Measurements from ENCODE around the gene SDSL.
A peak's percentile ranks its signal among the peaks of the same experiment; 100 is the strongest.

Gene SDSL

GRCh38 chr12:113422030-113422885 lies at the start of gene SDSL:
TSS of gene SDSL (plus strand) at chr12:113422380. CDS start at chr12:113427983, 5,603 bp downstream.
- DNase-seq, result peak; percentile 16

GRCh38 chr12:113373440-113373839 lies 48.7 kb upstream of the SDSL start:
- DNase-seq, result no peak

- DNase-seq, result no peak
Measured at GRCh38 chr12:113373969-113374368, 48.2 kb upstream of the SDSL start.

- no peak for DNase-seq
Measured at GRCh38 chr12:113374823-113375428, 47.3 kb upstream of the SDSL start.

- DNase-seq, result no peak
Measured at GRCh38 chr12:113378291-113378690, 43.9 kb upstream of the SDSL start.

GRCh38 chr12:113381220-113381619 lies 41.0 kb upstream of the SDSL start:
- DNase-seq, result no peak

- no peak for DNase-seq
Measured at GRCh38 chr12:113382206-113382605, 40.0 kb upstream of the SDSL start.

- no peak for DNase-seq
Measured at GRCh38 chr12:113384778-113385177, 37.4 kb upstream of the SDSL start.

GRCh38 chr12:113385282-113385882 lies 36.8 kb upstream of the SDSL start:
- no peak for DNase-seq

- DNase-seq, result no peak
Measured at GRCh38 chr12:113386866-113387566, 35.2 kb upstream of the SDSL start.

- DNase-seq, result no peak
Measured at GRCh38 chr12:113387631-113388030, 34.5 kb upstream of the SDSL start.

- no peak for DNase-seq
Measured at GRCh38 chr12:113388351-113388750, 33.8 kb upstream of the SDSL start.

- no peak for DNase-seq
Measured at GRCh38 chr12:113390064-113391043, 31.8 kb upstream of the SDSL start.

GRCh38 chr12:113391145-113391544 lies 31.0 kb upstream of the SDSL start:
- DNase-seq, result no peak

- DNase-seq, result no peak
Measured at GRCh38 chr12:113391650-113392337, 30.4 kb upstream of the SDSL start.

GRCh38 chr12:113392520-113392919 lies 29.7 kb upstream of the SDSL start:
- DNase-seq, result no peak

GRCh38 chr12:113392988-113393579 lies 29.1 kb upstream of the SDSL start:
- no peak for DNase-seq

GRCh38 chr12:113393749-113394148 lies 28.4 kb upstream of the SDSL start:
- no peak for DNase-seq

- no peak for DNase-seq
Measured at GRCh38 chr12:113395119-113395518, 27.1 kb upstream of the SDSL start.

- DNase-seq, result no peak
Measured at GRCh38 chr12:113396200-113396599, 26.0 kb upstream of the SDSL start.
